GM18909 (cell line): Measurements from ENCODE around the gene ERC2.
A peak's percentile ranks its signal among the peaks of the same experiment; 100 is the strongest.

Experiments
- ATAC-seq: cut with Tn5 transposase; IDR thresholded peaks from one replicate; pipeline ENCODE4 v1.9.1; 2021; ENCODE audit warnings: mild to moderate bottlenecking; ENCODE audit not compliant: unreplicated experiment, poor library complexity

The ERC2 gene

DNA sequence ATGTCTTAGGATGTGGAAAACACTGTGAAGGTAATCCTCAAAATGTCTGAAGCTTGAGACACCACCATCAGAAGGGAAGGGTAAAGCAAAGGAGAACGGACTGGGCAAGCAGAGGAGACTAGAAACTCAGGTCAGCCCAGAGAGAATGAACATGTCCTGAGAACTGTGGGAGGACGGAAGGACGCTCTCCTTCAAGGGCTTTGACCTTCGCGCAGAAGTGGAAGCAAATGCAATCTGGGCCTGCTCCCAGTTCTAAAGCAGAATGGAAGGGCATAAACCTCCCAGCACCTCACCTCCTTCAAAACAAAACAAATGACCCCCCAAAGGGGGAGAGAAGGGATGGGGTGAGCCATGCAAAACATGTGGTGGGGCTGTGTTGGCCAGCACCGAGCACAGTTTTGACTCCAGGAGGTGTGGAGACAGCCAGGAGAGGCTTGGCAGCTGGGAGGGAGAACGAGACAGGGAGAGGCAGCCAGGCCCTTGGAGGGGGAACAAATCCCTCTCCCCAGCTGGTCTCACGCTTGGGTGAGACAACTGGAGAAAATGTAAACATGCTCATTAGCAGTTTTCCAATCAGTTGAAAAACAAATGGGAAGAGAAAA is 758.8 kb downstream of the ERC2 start:
- ATAC-seq, result no peak

DNA sequence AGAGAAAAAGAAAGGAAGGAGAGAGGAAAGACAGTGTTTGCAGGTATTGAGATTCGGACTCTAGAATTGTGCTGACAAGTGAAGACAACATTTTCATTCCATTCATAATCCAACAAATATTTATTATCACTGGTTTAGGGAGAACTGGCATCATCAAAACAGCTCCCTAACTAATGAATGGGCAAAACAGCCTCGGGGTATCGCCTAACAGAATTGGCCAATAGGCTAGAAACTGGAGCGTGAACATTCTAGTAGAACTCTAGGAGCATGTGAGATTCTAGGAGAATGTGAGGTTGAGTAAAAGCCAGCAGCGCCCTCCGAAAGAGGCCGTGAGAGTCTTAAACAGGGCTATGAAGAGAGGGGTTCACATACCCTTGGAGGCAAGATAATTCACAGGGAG is 759.3 kb downstream of the ERC2 start:
- no peak for ATAC-seq

DNA sequence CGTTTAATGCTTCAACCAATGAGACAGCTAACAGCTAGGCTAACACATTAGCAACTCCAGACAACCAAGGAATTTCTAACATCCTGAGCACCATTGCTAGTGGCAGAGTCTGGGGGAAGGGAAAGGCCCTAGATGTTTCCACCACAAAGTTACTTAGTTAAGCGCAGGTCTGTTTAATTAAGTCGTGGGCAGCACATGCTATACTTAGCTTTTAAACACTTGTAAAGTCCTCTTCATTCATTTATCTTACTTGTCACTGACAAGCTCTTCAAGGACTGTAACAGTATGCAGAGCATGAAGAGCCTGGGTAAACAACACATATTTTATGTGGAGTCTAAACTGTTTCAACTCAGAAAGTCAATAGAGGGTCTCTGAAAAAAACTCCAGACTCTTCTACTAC is 760.0 kb downstream of the ERC2 start:
- ATAC-seq, result no peak

DNA sequence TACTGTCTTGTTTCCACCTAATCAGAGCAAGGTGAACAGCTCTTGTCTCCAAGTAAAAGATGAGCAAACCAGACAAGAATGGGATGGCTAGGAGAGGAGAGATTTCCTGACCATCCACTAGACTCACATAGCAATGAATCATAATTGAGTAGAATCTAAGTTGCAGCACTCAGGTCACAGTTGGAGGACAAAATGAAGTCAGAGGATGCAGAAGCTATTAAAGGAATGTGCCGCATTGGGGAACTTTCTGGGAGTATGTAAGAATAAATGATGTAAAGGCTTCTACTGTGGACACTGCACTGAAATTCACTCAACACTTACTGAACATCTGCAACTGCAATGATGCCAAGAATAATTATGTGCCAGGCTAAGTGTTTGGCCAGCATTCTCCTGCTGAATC is 763.7 kb downstream of the ERC2 start:
- no peak for ATAC-seq

DNA sequence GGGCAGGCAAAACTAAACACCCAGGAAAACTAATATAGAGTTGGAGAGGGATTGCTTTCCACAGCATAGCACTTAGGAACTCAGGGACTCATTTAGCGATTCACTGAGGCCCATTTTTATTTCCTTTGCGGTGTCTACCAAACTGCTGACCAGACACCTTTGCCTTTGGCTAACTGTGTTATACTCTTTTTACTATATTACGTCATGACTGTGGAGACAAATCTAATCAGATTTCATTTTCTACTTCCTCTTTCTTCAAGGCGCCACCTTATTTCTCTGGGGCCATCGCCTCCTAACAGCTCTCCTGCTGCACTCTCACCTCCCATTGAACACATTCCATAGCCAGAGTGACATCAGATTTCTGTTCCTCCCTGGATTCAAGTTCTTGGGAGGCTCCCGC is 765.4 kb downstream of the ERC2 start:
- no peak for ATAC-seq

DNA sequence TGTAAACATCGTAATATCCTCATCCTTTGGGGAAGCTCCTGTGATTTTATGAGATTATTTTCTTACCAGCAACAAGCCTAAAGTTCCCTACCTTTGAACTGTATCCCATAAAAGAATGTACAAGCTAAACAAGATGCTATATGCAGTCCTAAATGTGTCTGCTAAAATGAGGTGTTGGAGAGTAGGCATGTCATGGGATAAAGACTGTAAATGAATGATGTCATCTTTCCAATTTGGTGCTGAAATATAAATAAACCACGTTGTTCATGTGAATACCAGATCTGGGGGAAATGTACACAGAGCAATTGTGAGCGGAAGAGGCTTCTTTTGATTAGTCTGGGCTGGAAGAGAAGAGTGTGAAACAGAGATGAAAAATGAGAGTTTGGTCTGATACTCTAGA is 766.3 kb downstream of the ERC2 start:
- no peak for ATAC-seq

DNA sequence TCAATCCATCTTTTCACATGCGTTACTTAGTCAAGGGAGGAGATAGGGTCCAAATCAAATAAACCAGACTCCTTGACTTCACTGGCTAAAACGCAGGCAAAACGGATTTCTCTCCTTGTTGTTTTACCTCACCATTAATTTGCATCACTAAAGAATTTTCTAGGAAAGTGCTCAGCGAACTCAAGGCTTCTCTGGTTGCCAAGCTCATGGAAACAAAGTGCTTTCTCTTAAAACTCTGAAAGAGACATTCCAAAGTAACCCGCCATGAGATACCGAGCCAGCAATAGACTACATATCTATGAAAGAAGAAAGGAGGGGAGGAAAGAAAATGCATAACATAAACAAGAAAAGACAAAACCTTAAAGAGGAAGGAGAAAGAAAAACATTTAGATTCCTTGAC is 769.4 kb downstream of the ERC2 start:
- ATAC-seq, result no peak

DNA sequence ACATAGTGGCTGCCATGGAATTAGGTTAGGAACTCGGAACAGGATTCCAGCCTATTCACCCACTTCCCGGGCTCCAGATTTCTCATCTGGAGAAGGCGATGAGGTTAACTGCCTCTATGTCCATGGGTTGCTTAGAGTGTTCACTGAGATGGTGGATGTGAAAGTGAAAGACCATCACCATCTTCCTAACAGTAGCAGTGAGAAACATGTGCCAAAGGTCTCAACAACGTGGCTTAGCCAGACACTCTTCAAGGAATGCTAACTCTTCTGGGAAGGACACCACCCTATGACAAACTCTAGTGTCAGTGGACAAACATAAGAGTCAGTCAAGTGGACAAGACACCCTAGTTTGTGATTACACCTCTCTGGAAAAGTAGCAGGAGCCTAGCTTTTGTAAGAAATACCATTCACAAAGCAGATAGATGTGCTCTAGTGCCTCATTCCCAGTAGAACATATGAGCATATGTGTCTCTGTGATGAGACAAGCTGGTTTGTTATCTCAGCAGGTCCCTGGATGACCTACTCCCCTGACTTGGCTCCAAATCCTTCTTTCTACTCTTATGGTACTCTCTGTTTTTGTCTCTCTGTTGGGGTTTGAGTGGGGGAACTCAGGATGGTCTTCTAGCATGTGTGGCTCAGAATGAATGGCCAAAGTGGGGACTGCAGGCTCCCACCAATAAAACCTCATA is 770.9 kb downstream of the ERC2 start:
- no peak for ATAC-seq

DNA sequence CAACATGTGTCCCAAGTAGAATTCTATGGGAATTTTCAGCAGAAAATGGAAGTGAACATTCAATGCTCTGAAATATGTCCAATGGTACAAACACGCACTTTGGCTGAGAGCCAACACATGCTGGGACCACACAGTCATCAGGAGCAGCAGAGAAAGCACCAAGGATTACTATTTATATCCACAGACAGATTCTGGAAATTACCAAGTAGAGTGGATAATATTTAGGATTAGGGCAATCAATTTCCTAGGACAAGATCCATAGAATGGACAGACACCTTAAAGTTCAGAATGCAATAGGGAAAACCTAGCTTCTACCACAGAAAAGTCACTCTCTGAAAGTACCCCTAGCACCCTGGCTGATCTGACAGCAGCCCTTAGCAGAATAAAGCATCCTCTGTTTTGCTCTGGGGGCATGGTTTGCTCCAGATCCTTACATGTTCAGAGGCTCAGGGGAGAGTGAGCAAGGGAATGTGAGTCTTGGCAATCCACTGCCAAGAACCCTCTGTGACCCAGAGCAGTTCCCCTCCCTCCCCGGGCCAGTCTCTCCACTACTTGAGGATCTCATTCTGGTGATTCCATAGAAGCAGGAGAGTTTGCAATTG is 775.2 kb downstream of the ERC2 start:
- ATAC-seq, result no peak

DNA sequence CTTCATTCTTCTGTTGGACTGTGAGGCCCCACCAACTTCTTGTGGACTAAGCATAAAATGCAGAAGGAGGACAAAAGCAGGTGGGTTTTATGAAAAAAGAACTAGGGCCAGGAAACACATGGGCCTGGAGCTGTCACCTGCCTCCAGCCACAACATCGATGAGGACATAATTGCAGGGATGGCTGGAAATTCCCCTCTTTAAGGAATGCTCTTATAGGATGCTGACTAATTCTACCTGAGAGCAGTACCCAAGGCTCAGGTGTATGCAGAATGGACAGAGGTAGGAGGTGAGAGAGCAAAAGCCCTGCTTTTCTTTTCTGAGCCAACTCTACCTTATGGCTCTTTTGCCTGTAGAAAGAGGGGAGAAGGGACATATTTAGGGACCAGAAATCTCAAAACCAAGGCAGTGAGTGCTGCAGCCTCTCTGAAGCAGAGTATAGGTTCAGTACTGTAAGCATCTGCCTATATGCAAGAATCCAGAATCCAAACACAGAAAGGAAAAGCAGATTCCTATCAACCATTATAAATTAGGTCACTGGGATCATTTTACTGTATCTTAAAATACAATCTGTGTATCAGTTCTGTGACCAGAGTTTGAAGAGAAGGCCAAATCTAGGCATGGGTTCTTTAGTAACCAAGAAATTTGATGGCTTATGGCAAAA is 775.8 kb downstream of the ERC2 start:
- no peak for ATAC-seq

DNA sequence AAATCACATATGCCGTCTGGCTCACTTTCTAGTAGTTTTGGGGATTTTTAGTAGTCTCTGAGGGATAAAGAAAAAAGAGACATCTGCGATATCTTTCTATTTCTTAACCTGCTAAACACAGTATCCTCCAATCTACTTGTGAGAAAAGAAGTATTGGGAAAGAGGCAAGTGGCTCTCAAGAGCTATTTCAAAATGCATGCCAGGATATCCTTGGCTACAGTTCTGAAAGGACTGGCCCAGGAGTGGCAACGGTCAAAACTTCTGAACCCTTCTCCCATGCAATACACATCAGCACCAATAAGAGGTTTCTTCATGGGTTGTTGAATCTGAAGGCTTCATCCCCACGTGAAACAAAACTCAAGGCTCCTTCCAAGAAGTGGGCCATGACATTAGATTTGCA is 777.1 kb downstream of the ERC2 start:
- ATAC-seq, result peak; percentile 22

DNA sequence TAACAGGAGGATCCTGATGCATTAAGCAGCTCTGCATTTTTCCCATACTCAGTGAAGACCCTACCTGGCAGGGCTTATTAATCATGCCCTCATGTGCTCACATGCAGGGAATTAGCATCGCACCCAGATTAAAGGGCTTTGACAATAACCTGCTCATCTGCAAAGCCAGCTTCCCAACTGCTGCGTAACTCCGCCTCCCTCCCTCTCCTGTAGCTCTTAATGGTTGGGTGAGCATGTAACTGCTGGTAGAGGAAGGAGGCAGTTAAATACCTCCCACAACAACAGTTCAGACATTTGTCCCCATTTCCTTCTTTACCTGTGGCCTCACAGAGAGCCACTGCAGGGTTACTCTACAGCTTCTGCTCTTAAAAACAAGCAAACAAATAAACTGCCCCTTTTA is 777.5 kb downstream of the ERC2 start:
- peak; percentile 71 for ATAC-seq

DNA sequence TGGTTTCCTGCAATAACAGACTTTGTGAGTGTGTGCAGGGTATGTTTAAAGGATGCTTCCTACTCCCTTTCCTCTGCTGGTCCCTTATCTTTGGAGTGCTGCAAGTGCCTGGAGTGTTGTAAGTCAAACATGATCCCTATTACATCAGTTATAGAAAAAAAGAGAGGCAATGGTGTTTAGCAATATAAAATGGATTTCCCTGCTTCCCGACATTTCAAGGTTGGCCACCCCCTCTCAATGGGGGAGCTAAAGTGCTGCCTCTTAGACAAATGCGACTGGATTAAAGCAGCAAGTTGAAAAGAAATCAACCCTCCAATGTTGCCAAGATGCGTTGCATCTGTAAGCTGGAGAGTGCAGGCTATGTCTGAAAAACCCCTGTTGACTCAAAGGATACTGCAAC is 778.1 kb downstream of the ERC2 start:
- no peak for ATAC-seq

DNA sequence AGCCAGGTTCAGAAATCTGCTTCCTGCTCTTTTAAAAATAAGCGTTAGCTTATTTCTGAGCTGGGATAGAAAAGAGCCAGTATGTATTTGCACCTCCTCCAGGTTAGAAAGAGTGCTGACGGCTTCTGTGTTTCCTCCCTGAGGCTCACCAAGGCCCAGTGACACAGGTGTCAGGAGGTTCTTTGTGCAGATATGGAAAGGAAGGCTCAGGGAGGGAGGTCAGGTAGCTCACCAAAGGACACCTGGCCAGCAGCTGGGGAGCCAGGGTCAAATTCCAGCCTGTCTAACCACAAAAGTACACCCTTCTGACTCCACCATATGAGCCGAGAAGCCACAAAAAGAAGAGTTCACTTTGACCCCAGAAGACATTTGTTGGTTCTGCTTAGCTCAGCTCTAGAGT is 780.1 kb downstream of the ERC2 start:
- ATAC-seq, result no peak

DNA sequence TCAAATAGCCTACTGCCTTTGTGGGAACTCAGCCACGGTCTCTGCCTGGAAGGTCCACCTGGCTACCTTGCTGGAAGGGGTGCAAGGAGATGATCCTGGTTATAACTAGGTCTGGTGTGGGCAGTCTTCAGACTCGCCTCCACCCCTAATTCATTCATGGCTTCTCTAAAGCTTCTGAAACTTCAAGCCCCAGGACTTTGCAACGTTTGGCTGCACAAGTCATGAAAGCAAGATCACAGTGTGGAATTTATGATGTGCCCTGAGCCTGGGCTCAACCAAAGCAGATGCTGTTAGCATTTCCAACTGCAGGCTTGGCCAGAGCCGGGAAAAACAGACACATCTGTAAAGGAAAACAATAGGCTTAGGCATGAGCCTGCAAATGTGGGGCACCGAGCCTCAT is 780.7 kb downstream of the ERC2 start:
- ATAC-seq, result no peak

DNA sequence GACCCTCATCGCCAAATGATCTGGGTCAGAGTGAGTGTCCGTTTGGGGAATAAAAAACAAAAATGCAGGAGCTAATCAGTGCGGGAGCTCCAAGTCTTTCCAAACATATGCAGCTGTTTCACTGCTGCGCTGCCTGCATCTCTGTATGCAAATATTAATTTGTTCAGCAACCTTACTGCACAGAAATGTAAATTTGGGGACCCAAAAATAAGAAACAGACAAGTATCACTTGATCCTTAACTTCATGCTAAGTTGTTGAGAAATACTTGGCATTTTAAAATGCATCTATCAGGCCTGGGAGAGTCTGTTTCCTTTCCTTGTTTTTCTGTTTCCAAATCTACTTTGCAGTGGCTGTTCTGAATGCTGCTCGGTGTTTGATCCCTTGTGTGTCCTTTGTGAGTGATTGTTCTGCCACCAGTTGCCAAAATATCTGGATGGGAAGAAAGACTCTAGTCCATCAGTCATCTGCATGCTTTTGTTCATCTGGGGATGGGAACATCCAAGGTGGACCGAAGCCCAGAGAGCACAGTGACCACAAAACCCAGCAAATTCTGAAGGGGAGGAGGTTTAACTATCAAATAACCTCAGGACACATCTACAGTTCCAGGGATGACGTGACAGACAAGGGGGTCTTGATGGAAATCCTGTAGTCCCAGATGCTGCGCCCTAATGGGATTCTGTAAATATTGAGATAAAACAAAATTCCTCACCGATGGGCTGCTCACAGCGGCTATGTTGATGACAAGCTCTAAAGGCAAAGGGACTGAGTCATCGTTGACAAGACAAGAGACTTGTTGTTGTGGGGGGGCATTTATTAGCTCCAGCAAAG is 781.6 kb downstream of the ERC2 start:
- ATAC-seq, result no peak

DNA sequence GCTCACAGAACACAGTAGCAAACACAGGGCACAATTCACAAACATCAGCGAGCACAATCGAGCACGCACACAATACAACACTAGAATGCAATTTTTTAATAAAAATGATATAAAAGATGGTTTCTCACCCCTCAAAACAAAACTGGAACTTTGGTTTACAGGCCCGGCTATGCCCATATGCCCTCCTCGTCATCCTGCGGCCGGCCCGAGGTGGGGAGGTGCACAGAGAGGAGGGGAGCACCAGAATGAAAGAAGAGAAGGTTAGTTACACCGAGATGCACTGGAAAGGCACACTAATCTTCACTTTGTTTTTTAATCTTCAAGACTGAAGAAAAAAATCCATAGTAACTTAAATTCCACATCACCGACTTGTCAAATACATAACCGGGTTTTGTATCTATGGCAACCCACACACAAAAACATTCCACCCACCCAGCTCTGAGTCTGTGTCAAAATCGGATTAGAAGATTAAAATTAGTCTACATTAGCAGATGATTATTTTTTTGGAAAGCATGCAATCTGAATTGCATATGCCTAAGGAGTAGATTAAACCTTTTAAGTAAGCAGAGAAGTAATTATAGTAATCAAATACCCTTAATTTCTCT is 784.5 kb downstream of the ERC2 start:
- no peak for ATAC-seq

DNA sequence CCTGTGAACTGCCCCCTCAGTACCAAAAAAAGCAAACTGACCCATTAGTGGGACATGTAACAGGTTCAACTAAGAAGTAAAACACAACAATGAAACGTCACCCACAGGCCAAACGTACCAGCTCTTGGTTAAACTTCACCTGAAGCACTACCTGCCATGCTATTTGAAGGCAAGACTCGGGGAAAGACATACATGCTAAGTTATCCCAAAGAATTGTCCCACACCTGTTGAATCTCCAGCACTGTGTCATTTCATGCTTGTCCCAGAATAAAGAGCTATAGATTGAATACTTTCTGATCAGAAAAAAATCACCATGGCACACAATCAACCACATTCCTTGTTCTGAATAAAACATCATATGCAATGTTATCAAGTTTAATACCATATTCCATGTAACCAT is 785.8 kb downstream of the ERC2 start:
- no peak for ATAC-seq

DNA sequence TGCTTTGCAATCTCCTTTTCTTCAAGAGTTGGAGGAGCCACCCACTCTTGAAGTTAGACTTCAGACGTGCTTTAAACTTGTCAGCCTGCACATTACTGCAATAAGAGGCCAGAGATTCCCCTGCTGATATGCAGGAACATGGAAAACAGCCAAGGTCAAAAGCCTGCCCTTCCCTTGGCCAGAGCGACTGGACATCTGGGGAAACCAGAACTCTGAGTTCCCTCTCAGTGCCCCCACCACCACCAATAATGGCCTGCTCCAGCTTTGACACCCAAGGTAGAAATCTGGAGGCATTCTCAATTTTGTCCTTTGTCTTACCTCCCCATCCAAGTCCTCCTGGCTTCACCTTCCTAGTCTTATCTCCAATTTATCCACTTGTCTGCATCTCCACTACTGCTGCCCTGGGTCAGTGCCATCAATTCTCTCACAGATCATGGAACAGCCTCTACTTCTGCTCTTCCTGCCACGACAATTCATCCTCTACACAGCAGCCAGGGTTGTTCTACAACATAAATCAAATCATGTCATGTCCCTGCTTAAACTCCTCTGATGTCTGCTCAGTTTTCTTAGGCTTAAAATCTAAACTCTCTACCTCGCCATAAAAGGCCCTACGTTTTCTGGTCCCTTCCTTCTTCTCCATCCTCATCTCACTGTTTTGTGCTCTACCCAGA is 789.6 kb downstream of the ERC2 start:
- no peak for ATAC-seq

DNA sequence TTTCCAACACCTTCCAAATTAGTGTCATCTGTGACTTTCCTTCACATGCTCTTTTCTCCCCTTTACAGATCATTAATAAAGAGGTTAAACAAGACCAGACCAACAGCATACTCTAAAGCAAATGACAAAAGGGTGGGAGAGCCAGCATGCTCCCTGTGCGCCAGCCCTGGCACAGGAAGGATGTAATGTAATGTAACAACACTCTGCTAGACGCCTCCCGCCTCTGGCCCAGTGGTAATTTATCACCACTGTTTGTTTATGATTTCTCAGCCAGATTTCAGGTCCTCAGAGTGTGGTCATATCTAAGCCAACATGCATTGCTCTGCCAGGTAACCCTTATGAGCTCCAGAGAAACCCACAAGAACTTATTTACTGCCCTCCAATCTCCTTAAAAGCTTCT is 791.6 kb downstream of the ERC2 start:
- ATAC-seq, result no peak
